HEK293T (cell line): ENCODE measurements around the gene TK2.
A peak's percentile ranks its signal among the peaks of the same experiment; 100 is the strongest.
"Not testable (repeated sequence)": the region's sequence is repeated elsewhere in the genome, so short reads cannot be mapped to it uniquely, and the experiment has no call there.

ENCODE experiments used
- CTCF ChIA-PET: fragments of 350-600 bp; formaldehyde crosslinking; extraction: SDS; loops from one replicate; lab custom pipeline; 2021; ENCODE audit warnings: antibody characterized with exemption, inconsistent platforms; lab: Yijun Ruan, JAX
- POLR2A ChIA-PET: fragments of 350-600 bp; formaldehyde crosslinking; extraction: SDS; loops from one replicate; lab custom pipeline; 2020; ENCODE audit warnings: antibody characterized with exemption, inconsistent platforms; lab: Yijun Ruan, JAX
- DNase-seq: peaks from one replicate; pipeline ENCODE4 v3.0.0; 2012; ENCODE audit warnings: mixed read lengths; ENCODE audit errors: extremely low spot score
- ARNT ChIP-seq: fragments of 450-650 bp; IDR thresholded peaks from 2 replicates; pipeline ENCODE4 v1.6.1; 2017; ENCODE audit warnings: mild to moderate bottlenecking
- BHLHE40 ChIP-seq: fragments of 450-650 bp; IDR thresholded peaks from 2 replicates; pipeline ENCODE4 v1.6.1; 2016; ENCODE audit warnings: mild to moderate bottlenecking, moderate library complexity, borderline replicate concordance
- CTBP1 ChIP-seq: fragments of 450-650 bp; IDR thresholded peaks from 2 replicates; pipeline ENCODE4 v1.6.1; 2016; ENCODE audit warnings: borderline replicate concordance
- ELF4 ChIP-seq: fragments of 450-650 bp; IDR thresholded peaks from 2 replicates; pipeline ENCODE4 v1.6.1; 2017; ENCODE audit warnings: antibody characterized with exemption
- FOXA1 ChIP-seq: fragments of 450-650 bp; IDR thresholded peaks from 2 replicates; pipeline ENCODE4 v1.6.1; 2016; ENCODE audit warnings: mild to moderate bottlenecking
- FOXK2 ChIP-seq: fragments of 450-650 bp; IDR thresholded peaks from 2 replicates; pipeline ENCODE4 v1.6.1; 2016; ENCODE audit warnings: mild to moderate bottlenecking
- FOXM1 ChIP-seq: fragments of 450-650 bp; IDR thresholded peaks from 2 replicates; pipeline ENCODE4 v1.6.1; 2017; ENCODE audit warnings: mild to moderate bottlenecking, borderline replicate concordance
- HDGF ChIP-seq: fragments of 450-650 bp; IDR thresholded peaks from 2 replicates; pipeline ENCODE4 v1.6.1; 2017; ENCODE audit warnings: antibody characterized with exemption, borderline replicate concordance
- L3MBTL2 ChIP-seq: fragments of 450-650 bp; conservative IDR thresholded peaks from 2 replicates; pipeline ENCODE4 v1.6.1; 2016; ENCODE audit warnings: mild to moderate bottlenecking
- LEF1 ChIP-seq: fragments of 450-650 bp; IDR thresholded peaks from 2 replicates; pipeline ENCODE4 v1.6.1; 2017; ENCODE audit warnings: mild to moderate bottlenecking, borderline replicate concordance
- NFRKB ChIP-seq: fragments of 450-650 bp; IDR thresholded peaks from 2 replicates; pipeline ENCODE4 v1.6.1; 2016; ENCODE audit warnings: mild to moderate bottlenecking, moderate library complexity
- SP1 ChIP-seq: fragments of 450-650 bp; IDR thresholded peaks from 2 replicates; pipeline ENCODE4 v1.6.1; 2017
- SUZ12 ChIP-seq: fragments of 450-650 bp; IDR thresholded peaks from 2 replicates; pipeline ENCODE4 v1.6.1; 2016; ENCODE audit warnings: mild to moderate bottlenecking
- TARDBP ChIP-seq: fragments of 450-650 bp; IDR thresholded peaks from 2 replicates; pipeline ENCODE4 v1.6.1; 2016
- ZNF384 ChIP-seq: fragments of 450-650 bp; IDR thresholded peaks from 2 replicates; pipeline ENCODE4 v1.6.1; 2016
- TF ChIP-seq, protein P1 (sequence below): fragments of 450-650 bp; IDR thresholded peaks from 2 replicates; pipeline ENCODE4 v1.6.1; 2016

TK2 gene

DNA sequence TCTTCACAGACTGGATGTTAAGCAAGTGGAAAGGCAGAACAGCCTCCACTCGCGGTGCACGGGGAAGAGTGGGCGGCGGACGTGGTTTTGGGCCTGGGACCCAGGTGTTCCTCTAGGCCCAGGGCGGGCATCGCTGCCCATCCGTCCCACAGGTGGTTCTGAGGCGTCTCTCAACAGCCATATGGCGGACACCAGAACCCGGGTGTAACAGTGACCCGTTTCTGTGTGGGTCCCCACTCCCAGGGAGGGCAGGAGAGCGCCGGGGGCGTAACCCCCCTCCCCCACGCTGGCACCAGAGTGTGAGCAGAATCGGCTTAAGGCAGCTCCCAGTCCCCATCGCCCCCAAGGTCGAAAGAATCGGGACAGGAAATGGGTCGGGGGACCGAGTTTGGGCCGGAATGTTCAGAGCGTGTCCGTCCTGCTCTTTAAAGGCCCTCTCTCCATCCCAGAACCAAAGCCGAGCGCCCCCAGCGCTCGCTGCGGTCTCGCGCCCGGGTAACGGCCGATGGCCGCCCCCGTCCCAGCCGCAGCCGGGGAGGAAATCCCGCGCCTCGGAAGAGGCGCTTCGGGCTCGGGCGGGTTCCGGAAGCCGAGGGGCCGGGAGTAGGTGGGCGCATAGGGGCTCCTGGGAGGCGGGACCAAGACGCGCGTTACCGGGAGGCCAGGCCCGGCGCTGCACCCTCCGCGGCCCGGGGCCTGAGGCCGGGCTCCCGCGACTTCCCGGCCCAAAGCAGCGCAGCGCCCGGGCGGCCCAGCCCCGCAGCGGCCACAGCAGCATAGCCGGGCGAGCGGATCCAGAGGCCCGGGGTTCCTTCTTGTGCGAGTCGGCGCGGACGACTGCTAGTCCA, at the start of gene TK2:
Gene TK2, minus strand, starts transcription at position 839 of the 848 bp plus-strand sequence. Its CDS starts 61 bp downstream, at position 778.
- ChIA-PET POLR2A (interaction anchor here (0.6 to 1.6 kb wide), 4 partner anchors 16 to 30 kb away, joined by 3 to 5 read pairs (median 4); partner anchors contain the start of gene CMTM2), CTCF (no interaction called here)
- no peak for TF ChIP-seq SP1
- TF ChIP-seq TARDBP, result no peak
- TF ChIP-seq, protein P1, sequence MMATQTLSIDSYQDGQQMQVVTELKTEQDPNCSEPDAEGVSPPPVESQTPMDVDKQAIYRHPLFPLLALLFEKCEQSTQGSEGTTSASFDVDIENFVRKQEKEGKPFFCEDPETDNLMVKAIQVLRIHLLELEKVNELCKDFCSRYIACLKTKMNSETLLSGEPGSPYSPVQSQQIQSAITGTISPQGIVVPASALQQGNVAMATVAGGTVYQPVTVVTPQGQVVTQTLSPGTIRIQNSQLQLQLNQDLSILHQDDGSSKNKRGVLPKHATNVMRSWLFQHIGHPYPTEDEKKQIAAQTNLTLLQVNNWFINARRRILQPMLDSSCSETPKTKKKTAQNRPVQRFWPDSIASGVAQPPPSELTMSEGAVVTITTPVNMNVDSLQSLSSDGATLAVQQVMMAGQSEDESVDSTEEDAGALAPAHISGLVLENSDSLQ, result no peak
- TF ChIP-seq ZNF384, result no peak
- no peak for TF ChIP-seq HDGF
- TF ChIP-seq ELF4, result peak; percentile 17; the same call in 1 of the 2 replicates
- no peak for TF ChIP-seq FOXM1
- TF ChIP-seq NFRKB, result no peak
- TF ChIP-seq FOXA1, result no peak
- TF ChIP-seq BHLHE40, result no peak
- TF ChIP-seq ARNT, result no peak
- TF ChIP-seq FOXK2, result no peak
- TF ChIP-seq CTBP1, result no peak
- TF ChIP-seq L3MBTL2, result no peak
- no peak for TF ChIP-seq SUZ12
- peak; percentile 64; the same call in 1 of the 2 replicates for TF ChIP-seq LEF1
- DNase-seq, result peak; percentile 74

DNA sequence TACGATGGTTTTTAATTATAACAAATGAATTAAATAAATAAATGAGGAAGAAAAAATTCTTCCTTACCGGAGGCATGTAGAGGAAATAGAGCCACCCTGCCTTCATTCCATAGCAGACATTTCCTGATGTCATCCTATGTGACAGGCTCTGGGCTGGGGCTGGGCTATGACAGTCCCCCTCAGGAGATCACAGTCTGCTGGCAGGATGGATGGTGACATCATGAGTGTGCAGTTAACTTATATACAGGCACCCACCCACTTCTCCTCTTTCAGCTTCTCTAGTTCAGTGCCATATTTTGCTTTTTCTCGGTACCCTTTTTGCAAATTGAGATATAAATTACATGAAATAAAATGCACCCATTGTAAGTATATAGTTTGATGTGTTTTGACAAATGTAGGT, 48.2 kb upstream of the TK2 start:
- ChIA-PET CTCF (interaction anchor here (0.7 to 1.7 kb wide), 2 partner anchors 9 to 10 kb away, joined by 6 to 8 read pairs; no protein-coding TSS in a partner anchor), POLR2A (no interaction called here)
- DNase-seq, result no peak

DNA sequence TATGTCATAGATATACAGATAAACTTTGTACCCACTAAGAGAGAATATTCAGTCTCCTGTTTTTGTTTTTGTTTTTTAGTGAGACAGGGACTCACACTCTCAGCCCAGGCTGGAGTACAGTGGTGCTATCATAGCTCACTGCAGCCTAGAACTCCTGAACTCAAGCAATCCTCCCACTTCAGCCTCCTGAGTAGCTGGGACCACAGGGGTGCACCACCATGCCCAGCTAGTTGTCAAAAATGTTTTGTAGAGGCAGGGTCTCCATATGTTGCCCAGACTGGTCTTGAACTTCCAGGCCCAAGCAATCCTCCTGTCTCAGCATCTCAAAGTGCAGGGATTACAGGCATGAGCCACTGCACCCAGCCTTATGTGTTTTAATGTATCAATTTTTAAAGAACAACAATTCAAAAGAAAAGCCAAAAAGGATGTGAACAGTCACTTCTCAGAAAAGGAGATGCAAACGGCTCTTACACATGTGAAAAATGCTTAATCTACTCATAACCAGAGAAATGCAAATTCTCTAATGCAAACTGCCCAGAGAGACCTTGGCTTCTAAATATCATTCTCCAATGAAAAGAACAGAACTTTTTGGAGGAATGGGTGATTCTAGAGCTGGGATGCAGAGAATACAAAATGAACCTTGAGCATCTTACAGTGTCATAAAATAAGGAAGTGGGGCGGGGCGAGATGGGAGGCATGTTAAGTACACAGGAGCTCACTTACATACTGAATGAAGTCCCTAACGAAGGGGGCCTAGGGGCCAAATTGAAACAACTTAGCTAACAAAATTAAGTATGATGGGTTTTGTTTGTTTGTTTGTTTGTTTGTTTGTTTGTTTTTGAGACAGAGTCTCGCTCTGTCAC, 47.3 kb upstream of the TK2 start:
- TF ChIP-seq FOXA1 (no peak), LEF1 (no peak), HDGF (no peak), SUZ12 (no peak), SP1 (no peak), TARDBP (no peak), FOXM1 (no peak), BHLHE40 (no peak), ZNF384 (no peak), ELF4 (no peak), FOXK2 (no peak), CTBP1 (no peak), L3MBTL2 (no peak), ARNT (no peak), NFRKB (no peak)
- TF ChIP-seq, protein P1, result no peak
- CTCF ChIA-PET, result interaction anchor here (0.7 to 1.7 kb wide), 2 partner anchors 10 to 11 kb away, joined by 6 to 8 read pairs; no protein-coding TSS in a partner anchor
- no peak for DNase-seq
- POLR2A ChIA-PET, result no interaction called here

More for the DNA sequence above, 48.2 kb upstream of the TK2 start:
- no peak for TF ChIP-seq FOXK2
- no peak for TF ChIP-seq TARDBP
- no peak for TF ChIP-seq NFRKB
- TF ChIP-seq, protein P1, result no peak
- TF ChIP-seq ELF4, result no peak
- TF ChIP-seq CTBP1, result no peak

DNA sequence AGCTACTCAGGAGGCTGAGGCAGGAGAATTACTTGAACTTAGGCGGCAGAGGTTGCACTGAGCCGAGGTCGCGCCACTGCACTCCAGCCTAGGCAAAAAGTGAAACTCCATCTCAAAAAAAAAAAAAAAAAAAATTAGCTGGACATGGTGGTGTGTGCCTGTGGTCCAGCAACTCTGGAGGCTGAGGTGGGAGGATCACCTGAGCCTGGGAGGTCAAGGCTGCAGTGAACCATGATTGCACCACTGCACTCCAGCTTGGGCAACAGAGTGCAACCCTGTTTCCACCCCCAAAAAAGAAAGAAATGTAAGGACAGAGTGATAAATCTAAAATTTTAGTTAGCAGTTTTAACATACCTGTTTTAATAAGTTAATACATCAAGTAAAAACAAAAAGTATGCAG, 46.6 kb upstream of the TK2 start:
- POLR2A ChIA-PET, CTCF ChIA-PET, DNase-seq: not testable (repeated sequence)

DNA sequence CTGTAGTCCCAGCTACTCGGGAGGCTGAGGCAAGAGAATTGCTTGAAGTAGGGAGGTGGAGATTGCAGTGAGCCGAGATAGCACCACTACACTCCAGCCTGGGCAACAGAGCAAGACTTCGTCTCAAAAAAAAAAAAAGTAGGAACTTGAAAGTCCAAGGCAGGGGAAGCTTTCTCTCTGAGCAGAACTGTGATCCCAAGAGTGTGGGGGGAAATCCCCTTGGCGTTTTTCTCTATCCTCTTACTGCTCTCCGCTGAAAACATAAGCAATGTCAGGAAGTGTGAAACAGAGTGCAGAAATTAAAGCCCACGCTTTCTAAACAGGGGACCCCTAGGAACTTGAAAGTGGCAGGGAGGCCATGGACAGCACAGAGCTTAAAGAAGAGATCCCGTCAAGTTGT, 44.8 kb upstream of the TK2 start:
- ChIA-PET CTCF (interaction anchor here (0.7 kb wide), 1 partner anchor 76 kb away, joined by 5 read pairs; no protein-coding TSS in a partner anchor), POLR2A (no interaction called here)
- DNase-seq, result no peak
- TF ChIP-seq FOXA1 (no peak), FOXM1 (no peak), CTBP1 (no peak), ZNF384 (no peak)

DNA sequence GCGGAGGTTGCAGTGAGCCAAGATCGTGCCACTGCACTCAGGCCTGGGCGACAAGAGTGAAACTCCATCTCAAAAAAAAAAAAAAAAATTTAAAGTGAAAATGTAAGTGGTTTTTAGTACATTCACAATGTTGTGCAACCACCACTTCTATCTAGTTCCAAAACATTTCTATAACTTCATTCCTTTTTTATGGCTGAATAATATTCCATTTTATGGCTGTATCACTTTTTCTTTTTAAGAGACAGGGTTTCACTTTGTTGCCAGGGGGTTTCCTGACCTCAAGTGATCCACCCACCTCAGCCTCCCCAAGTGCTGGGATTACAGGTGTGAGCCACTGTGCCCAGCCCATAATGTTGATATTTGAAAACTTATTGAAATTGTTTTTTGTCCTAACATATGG, 42.9 kb upstream of the TK2 start:
- DNase-seq, result no peak

More for the DNA sequence above, 42.9 kb upstream of the TK2 start:
- ChIA-PET CTCF (no interaction called here), POLR2A (no interaction called here)
- TF ChIP-seq SUZ12 (no peak), FOXK2 (no peak), HDGF (no peak), TARDBP (no peak), SP1 (no peak)
